ENCODE measurements around the gene MOSMO. TPM values are rescaled to one million over a fixed set of nuclear protein-coding genes. Genes with fewer than 3 reads are reported as not detected.

Gene MOSMO
- total and polyA plus RNA-seq, 10 of the 15 experiments (the other 5 are each of a cell fraction or from before 2014, with no cell fraction given): 1.7 to 26.7 (median 12.2) TPM

DNA sequence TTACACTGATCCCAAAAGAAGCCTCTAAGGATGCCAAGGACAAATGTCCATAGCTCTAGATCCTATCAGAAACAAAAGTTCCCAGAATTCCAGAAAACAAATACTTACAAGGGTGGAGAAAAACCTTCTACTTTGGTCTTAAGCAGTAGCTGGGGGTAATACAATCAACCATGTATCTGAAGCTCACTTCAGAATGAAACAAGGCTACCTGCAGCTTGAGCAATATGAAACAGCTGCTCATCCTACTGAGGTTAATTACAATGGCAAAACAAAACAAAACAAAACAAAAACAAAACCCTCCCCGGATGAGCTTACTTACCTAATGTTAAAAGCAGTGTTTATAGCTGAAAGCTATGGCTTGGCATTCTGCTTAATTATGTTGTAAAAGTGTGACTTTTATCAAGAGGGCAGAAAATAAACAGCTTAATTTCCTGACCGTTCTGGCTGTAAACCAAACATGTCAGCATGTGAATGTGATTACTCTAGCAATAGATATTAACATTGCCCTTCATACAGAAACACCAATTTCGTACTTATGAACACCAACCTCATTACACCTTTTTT is 17.4 kb upstream of the MOSMO start (continued):
- TF ChIP-seq STAT3 (IDR thresholded peaks at IDR 0.05; ENCODE audit: low read depth, low read length): no peak
- TF ChIP-seq ESRRA (IDR thresholded peaks at IDR 0.05; ENCODE audit: low read length): no peak
- no peak for TF ChIP-seq PAX5 (IDR thresholded peaks at IDR 0.05; ENCODE audit: borderline replicate concordance, low read depth, low read length)
- no peak for TF ChIP-seq ZNF24 (IDR thresholded peaks at IDR 0.05)
- TF ChIP-seq HDAC6 (IDR thresholded peaks at IDR 0.05; ENCODE audit: unreplicated experiment): no peak
- TF ChIP-seq BCL11A (IDR thresholded peaks at IDR 0.05; ENCODE audit: low read depth, low read length): no peak

DNA sequence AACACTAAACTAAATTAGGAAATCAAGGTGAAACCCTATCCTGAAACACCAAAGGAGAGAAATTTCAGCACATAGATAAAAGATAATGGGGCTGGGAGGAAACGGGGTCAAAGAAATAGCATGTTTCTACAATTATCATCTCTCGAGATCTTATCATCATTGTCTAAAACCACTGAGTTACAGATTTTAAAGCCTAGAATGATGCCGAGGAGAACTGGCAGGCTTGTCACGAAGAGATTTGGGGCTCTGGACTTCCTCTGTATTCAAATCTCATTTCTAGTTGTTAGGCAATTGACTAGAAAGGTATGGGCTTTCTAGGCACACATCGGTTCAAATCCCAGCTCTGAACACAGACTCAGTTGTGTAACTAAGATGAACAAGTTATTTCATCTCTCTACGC is 16.3 kb upstream of the MOSMO start:
- SMC1A ChIA-PET (ENCODE audit: uncharacterized antibody, unreplicated experiment): interaction anchor here (1.7 to 25.5 kb wide), 4 partner anchors 12 to 91 kb away, joined by 6 to 567 read pairs (median 11); partner anchors contain the start of gene UQCRC2
- TF ChIP-seq CREB1 (IDR thresholded peaks at IDR 0.05; ENCODE audit: low read depth) (no peak), KDM1A (IDR thresholded peaks at IDR 0.05; ENCODE audit: borderline replicate concordance) (no peak)
- TF ChIP-seq, protein P1, sequence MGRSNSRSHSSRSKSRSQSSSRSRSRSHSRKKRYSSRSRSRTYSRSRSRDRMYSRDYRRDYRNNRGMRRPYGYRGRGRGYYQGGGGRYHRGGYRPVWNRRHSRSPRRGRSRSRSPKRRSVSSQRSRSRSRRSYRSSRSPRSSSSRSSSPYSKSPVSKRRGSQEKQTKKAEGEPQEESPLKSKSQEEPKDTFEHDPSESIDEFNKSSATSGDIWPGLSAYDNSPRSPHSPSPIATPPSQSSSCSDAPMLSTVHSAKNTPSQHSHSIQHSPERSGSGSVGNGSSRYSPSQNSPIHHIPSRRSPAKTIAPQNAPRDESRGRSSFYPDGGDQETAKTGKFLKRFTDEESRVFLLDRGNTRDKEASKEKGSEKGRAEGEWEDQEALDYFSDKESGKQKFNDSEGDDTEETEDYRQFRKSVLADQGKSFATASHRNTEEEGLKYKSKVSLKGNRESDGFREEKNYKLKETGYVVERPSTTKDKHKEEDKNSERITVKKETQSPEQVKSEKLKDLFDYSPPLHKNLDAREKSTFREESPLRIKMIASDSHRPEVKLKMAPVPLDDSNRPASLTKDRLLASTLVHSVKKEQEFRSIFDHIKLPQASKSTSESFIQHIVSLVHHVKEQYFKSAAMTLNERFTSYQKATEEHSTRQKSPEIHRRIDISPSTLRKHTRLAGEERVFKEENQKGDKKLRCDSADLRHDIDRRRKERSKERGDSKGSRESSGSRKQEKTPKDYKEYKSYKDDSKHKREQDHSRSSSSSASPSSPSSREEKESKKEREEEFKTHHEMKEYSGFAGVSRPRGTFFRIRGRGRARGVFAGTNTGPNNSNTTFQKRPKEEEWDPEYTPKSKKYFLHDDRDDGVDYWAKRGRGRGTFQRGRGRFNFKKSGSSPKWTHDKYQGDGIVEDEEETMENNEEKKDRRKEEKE (IDR thresholded peaks at IDR 0.05): no peak
- TF ChIP-seq, protein P2, sequence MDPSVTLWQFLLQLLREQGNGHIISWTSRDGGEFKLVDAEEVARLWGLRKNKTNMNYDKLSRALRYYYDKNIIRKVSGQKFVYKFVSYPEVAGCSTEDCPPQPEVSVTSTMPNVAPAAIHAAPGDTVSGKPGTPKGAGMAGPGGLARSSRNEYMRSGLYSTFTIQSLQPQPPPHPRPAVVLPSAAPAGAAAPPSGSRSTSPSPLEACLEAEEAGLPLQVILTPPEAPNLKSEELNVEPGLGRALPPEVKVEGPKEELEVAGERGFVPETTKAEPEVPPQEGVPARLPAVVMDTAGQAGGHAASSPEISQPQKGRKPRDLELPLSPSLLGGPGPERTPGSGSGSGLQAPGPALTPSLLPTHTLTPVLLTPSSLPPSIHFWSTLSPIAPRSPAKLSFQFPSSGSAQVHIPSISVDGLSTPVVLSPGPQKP (IDR thresholded peaks at IDR 0.05; ENCODE audit: low read depth, low read length): no peak
- TF ChIP-seq, protein P3, sequence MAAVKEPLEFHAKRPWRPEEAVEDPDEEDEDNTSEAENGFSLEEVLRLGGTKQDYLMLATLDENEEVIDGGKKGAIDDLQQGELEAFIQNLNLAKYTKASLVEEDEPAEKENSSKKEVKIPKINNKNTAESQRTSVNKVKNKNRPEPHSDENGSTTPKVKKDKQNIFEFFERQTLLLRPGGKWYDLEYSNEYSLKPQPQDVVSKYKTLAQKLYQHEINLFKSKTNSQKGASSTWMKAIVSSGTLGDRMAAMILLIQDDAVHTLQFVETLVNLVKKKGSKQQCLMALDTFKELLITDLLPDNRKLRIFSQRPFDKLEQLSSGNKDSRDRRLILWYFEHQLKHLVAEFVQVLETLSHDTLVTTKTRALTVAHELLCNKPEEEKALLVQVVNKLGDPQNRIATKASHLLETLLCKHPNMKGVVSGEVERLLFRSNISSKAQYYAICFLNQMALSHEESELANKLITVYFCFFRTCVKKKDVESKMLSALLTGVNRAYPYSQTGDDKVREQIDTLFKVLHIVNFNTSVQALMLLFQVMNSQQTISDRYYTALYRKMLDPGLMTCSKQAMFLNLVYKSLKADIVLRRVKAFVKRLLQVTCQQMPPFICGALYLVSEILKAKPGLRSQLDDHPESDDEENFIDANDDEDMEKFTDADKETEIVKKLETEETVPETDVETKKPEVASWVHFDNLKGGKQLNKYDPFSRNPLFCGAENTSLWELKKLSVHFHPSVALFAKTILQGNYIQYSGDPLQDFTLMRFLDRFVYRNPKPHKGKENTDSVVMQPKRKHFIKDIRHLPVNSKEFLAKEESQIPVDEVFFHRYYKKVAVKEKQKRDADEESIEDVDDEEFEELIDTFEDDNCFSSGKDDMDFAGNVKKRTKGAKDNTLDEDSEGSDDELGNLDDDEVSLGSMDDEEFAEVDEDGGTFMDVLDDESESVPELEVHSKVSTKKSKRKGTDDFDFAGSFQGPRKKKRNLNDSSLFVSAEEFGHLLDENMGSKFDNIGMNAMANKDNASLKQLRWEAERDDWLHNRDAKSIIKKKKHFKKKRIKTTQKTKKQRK (IDR thresholded peaks at IDR 0.05; ENCODE audit: low read depth, low read length): no peak
- TF ChIP-seq, protein P4, sequence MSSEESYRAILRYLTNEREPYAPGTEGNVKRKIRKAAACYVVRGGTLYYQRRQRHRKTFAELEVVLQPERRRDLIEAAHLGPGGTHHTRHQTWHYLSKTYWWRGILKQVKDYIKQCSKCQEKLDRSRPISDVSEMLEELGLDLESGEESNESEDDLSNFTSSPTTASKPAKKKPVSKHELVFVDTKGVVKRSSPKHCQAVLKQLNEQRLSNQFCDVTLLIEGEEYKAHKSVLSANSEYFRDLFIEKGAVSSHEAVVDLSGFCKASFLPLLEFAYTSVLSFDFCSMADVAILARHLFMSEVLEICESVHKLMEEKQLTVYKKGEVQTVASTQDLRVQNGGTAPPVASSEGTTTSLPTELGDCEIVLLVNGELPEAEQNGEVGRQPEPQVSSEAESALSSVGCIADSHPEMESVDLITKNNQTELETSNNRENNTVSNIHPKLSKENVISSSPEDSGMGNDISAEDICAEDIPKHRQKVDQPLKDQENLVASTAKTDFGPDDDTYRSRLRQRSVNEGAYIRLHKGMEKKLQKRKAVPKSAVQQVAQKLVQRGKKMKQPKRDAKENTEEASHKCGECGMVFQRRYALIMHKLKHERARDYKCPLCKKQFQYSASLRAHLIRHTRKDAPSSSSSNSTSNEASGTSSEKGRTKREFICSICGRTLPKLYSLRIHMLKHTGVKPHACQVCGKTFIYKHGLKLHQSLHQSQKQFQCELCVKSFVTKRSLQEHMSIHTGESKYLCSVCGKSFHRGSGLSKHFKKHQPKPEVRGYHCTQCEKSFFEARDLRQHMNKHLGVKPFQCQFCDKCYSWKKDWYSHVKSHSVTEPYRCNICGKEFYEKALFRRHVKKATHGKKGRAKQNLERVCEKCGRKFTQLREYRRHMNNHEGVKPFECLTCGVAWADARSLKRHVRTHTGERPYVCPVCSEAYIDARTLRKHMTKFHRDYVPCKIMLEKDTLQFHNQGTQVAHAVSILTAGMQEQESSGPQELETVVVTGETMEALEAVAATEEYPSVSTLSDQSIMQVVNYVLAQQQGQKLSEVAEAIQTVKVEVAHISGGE (CRISPR knock-in tag; IDR thresholded peaks at IDR 0.05): no peak

More for the DNA sequence above, 16.3 kb upstream of the MOSMO start:
- WGBS (ENCODE audit: insufficient coverage, insufficient replicate concordance, low lambda C conversion rate, missing lambda C conversion rate): 70% methylated on average over 6 of the region's 6 CpGs
- Histone ChIP-seq H3K4me1 (ENCODE audit: control insufficient read depth, insufficient read depth, low read length) (no peaks in the 10 kb centered on the region), H2AFZ (ENCODE audit: control insufficient read depth, low read depth, low read length) (no peak overlapping the region), H3K9ac (ENCODE audit: control insufficient read depth, insufficient read depth, low read length) (no peak overlapping the region), H3K27me3 (replicated peaks in 1 of 2; ENCODE audit: control insufficient read depth in 2 of 2, insufficient read depth in 2 of 2, low read length in 1 of 2) (no peaks in the 10 kb centered on the region), H3K4me3 (no peak overlapping the region), H3K27ac (ENCODE audit: control insufficient read depth, insufficient read depth) (no peak overlapping the region), H3K79me2 (ENCODE audit: control insufficient read depth, insufficient read depth, low read length) (no peaks in the 10 kb centered on the region), H4K20me1 (ENCODE audit: control insufficient read depth, insufficient read depth) (no peaks in the 10 kb centered on the region), H3K9me3 (replicated peaks; ENCODE audit: control insufficient read depth, insufficient read depth, low read length) (no peaks in the 10 kb centered on the region), H3K36me3 (ENCODE audit: control insufficient read depth in 2 of 2, insufficient read depth in 2 of 2, low read length in 1 of 2) (no peaks in the 10 kb centered on the region; a peak in 1 of 4 replicates), H3K4me2 (ENCODE audit: control insufficient read depth, insufficient read depth) (no peak overlapping the region)
- DNase-seq (ENCODE audit: low read depth, low spot score) (no peak), FAIRE-seq (no peak), ATAC-seq (no peak)
- intact Hi-C loops (cut with micrococcal nuclease; ENCODE audit: unreplicated experiment): no loop called here
- POLR2A ChIA-PET: interaction anchor here (0.6 to 1.2 kb wide), 3 partner anchors 86 to 855 kb away, joined by 3 to 5 read pairs (median 3); no protein-coding TSS in a partner anchor
- in situ Hi-C loops (cut with MboI): no loop called here
- BruUV-seq (replicated peaks): no TSS peak
- RAD21 ChIA-PET (ENCODE audit: unreplicated experiment): interaction anchor here (1.4 to 2.7 kb wide), 3 partner anchors 11 to 197 kb away, joined by 4 to 16 read pairs (median 7); no protein-coding TSS in a partner anchor
- CTCF ChIA-PET: interaction anchor here (1.2 to 3.8 kb wide), 3 partner anchors 8 to 87 kb away, joined by 3 to 40 read pairs (median 28); no protein-coding TSS in a partner anchor
